Measurements from ENCODE around the gene PRORP. TPM values are rescaled to one million over a fixed set of nuclear protein-coding genes. Genes with fewer than 3 reads are reported as not detected.
"Not testable (repeated sequence)": the region's sequence is repeated elsewhere in the genome, so short reads cannot be mapped to it uniquely, and the experiment has no call there.

The PRORP gene
- total RNA-seq, 2 experiments from 2014 or later: 27.0 to 32.0 TPM

GRCh38 chr14:35088514-35088913 lies 33.8 kb upstream of the PRORP start:
- DNase-seq: no peak
- H3K4me1 ChIP-seq (ENCODE audit: insufficient read depth, low read length): no peaks in the 10 kb centered on the region
- H3K9me3 Mint-ChIP-seq: no peaks in the 10 kb centered on the region
- no peak overlapping the region for H3K27ac ChIP-seq (ENCODE audit: low read depth in 1 of 2, low read length in 2 of 2)
- H3K27me3 ChIP-seq (ENCODE audit: control insufficient read depth in 1 of 2, insufficient read depth in 2 of 2, low read length in 2 of 2): no peaks in the 10 kb centered on the region
- H3K9me3 ChIP-seq (ENCODE audit: control insufficient read depth in 1 of 2, insufficient read depth in 1 of 2, low read length in 2 of 2): peaks cover 0 to 4% of the 10 kb centered on the region in 2 experiments
- H3K36me3 Mint-ChIP-seq (ENCODE audit: low read depth): peaks cover 72% of the 10 kb centered on the region
- H3K27ac Mint-ChIP-seq: no peak overlapping the region
- no peaks in the 10 kb centered on the region for H3K4me1 Mint-ChIP-seq (ENCODE audit: low read depth)
- peaks cover 66% of the 10 kb centered on the region for H3K36me3 ChIP-seq (ENCODE audit: insufficient read depth, low read length)
- H3K4me3 ChIP-seq (ENCODE audit: low read length): no peak overlapping the region
- TF ChIP-seq CTCF (IDR thresholded peaks at IDR 0.05): no peak
- CTCF ChIA-PET: no interaction called here
- no peak overlapping the region for H3K4me3 Mint-ChIP-seq
- POLR2A ChIA-PET: no interaction called here
- intact Hi-C loops (cut with DNase I, micrococcal nuclease): no loop called here
- H3K27me3 Mint-ChIP-seq: no peaks in the 10 kb centered on the region
- ATAC-seq (ENCODE audit: poor library complexity): no peak

- CTCF ChIA-PET; H3K9me3 ChIP-seq (ENCODE audit: control insufficient read depth in 1 of 2, insufficient read depth in 1 of 2, low read length in 2 of 2); H3K9me3 Mint-ChIP-seq; ATAC-seq (ENCODE audit: poor library complexity); H3K27ac Mint-ChIP-seq; H3K27ac ChIP-seq (ENCODE audit: low read depth in 1 of 2, low read length in 2 of 2); H3K4me3 ChIP-seq (ENCODE audit: low read length); H3K4me3 Mint-ChIP-seq; DNase-seq; intact Hi-C loops (cut with DNase I, micrococcal nuclease); H3K4me1 ChIP-seq (ENCODE audit: insufficient read depth, low read length); H3K4me1 Mint-ChIP-seq (ENCODE audit: low read depth); H3K27me3 ChIP-seq (ENCODE audit: control insufficient read depth in 1 of 2, insufficient read depth in 2 of 2, low read length in 2 of 2); H3K27me3 Mint-ChIP-seq: not testable (repeated sequence)
- H3K36me3 Mint-ChIP-seq (ENCODE audit: low read depth): peaks cover 82% of the 10 kb centered on the region
- POLR2A ChIA-PET: interaction anchor here (0.6 kb wide), 1 partner anchor 20 kb away, joined by 6 read pairs; no protein-coding TSS in a partner anchor
- peaks cover 69% of the 10 kb centered on the region for H3K36me3 ChIP-seq (ENCODE audit: insufficient read depth, low read length)
Measured at GRCh38 chr14:35094645-35095044, 27.7 kb upstream of the PRORP start.

GRCh38 chr14:35107866-35108265 lies 14.5 kb upstream of the PRORP start:
- no peak for TF ChIP-seq CTCF (IDR thresholded peaks at IDR 0.05)
- Mint-ChIP-seq H3K4me3 (no peak overlapping the region), H3K9me3 (no peaks in the 10 kb centered on the region), H3K27me3 (no peaks in the 10 kb centered on the region), H3K36me3 (ENCODE audit: low read depth) (peaks cover 82% of the 10 kb centered on the region), H3K4me1 (ENCODE audit: low read depth) (peaks cover 11% of the 10 kb centered on the region), H3K27ac (no peak overlapping the region)
- ATAC-seq (ENCODE audit: poor library complexity): no peak
- no peak overlapping the region for H3K4me3 ChIP-seq (ENCODE audit: low read length)
- no peak for DNase-seq
- H3K4me1 ChIP-seq (ENCODE audit: insufficient read depth, low read length): no peaks in the 10 kb centered on the region
- no peaks in the 10 kb centered on the region for H3K27me3 ChIP-seq (ENCODE audit: control insufficient read depth in 1 of 2, insufficient read depth in 2 of 2, low read length in 2 of 2)
- H3K36me3 ChIP-seq (ENCODE audit: insufficient read depth, low read length): peaks cover 77% of the 10 kb centered on the region
- no peak overlapping the region for H3K27ac ChIP-seq (ENCODE audit: low read depth in 1 of 2, low read length in 2 of 2)
- H3K9me3 ChIP-seq (ENCODE audit: control insufficient read depth in 1 of 2, insufficient read depth in 1 of 2, low read length in 2 of 2): no peaks in the 10 kb centered on the region
- POLR2A ChIA-PET: interaction anchor here (0.6 to 0.9 kb wide), 2 partner anchors 14 to 30 kb away, joined by 3 read pairs; partner anchors contain the start of gene PPP2R3C
- CTCF ChIA-PET: no interaction called here
- intact Hi-C loops (cut with DNase I, micrococcal nuclease): no loop called here

- Mint-ChIP-seq H3K4me3 (no peak overlapping the region), H3K36me3 (ENCODE audit: low read depth) (peaks cover 81% of the 10 kb centered on the region), H3K27ac (no peak overlapping the region), H3K27me3 (no peaks in the 10 kb centered on the region), H3K4me1 (ENCODE audit: low read depth) (peaks cover 33% of the 10 kb centered on the region), H3K9me3 (no peaks in the 10 kb centered on the region)
- DNase-seq (no peak), ATAC-seq (ENCODE audit: poor library complexity) (no peak)
- no peak for TF ChIP-seq CTCF (IDR thresholded peaks at IDR 0.05)
- no peaks in the 10 kb centered on the region for H3K9me3 ChIP-seq (ENCODE audit: control insufficient read depth in 1 of 2, insufficient read depth in 1 of 2, low read length in 2 of 2)
- H3K36me3 ChIP-seq (ENCODE audit: insufficient read depth, low read length): peaks cover 81% of the 10 kb centered on the region
- no peaks in the 10 kb centered on the region for H3K27me3 ChIP-seq (ENCODE audit: control insufficient read depth in 1 of 2, insufficient read depth in 2 of 2, low read length in 2 of 2)
- H3K27ac ChIP-seq (ENCODE audit: low read depth in 1 of 2, low read length in 2 of 2): no peak overlapping the region
- CTCF ChIA-PET: no interaction called here
- H3K4me3 ChIP-seq (ENCODE audit: low read length): no peak overlapping the region
- intact Hi-C loops (cut with DNase I, micrococcal nuclease): no loop called here
- POLR2A ChIA-PET: interaction anchor here (1.2 kb wide), 1 partner anchor 67 kb away, joined by 3 read pairs; the partner anchor contains the start of gene FAM177A1
- H3K4me1 ChIP-seq (ENCODE audit: insufficient read depth, low read length): peaks cover 4% of the 10 kb centered on the region
Measured at GRCh38 chr14:35112641-35113040, 9.7 kb upstream of the PRORP start.
